Fibroblast of the aortic adventitia (primary cell): ENCODE measurements around the gene TACC2. TPM values are rescaled to one million over a fixed set of nuclear protein-coding genes. Genes with fewer than 3 reads are reported as not detected.

Source experiments
- DNase-seq: peaks from one replicate; pipeline ENCODE4 v3.0.0-alpha.2; 2010; ENCODE audit warnings: low read depth
- H3K4me3 ChIP-seq: 2 replicates; pipeline ENCODE4 v1.5.1; 2011; ENCODE audit warnings: low read depth, mild to moderate bottlenecking, control low read depth, low read length, moderate library complexity
- total RNA-seq: library from RNA; depleted of rRNA; stranded (reverse); fragments of >200 nt; gene quantifications from 2 replicates; pipeline ENCODE4 v1.2.3, GENCODE V29; 2012; ENCODE audit warnings: low replicate concordance
- TF ChIP-seq, protein P1 (sequence below): IDR thresholded peaks from 2 replicates; pipeline ENCODE4 v1.5.1; 2011; ENCODE audit warnings: mild to moderate bottlenecking, low read length, control low read depth, inconsistent platforms; ENCODE audit not compliant: insufficient read depth

TACC2 gene
- total RNA-seq, 1 donor = 9.2 TPM

DNA sequence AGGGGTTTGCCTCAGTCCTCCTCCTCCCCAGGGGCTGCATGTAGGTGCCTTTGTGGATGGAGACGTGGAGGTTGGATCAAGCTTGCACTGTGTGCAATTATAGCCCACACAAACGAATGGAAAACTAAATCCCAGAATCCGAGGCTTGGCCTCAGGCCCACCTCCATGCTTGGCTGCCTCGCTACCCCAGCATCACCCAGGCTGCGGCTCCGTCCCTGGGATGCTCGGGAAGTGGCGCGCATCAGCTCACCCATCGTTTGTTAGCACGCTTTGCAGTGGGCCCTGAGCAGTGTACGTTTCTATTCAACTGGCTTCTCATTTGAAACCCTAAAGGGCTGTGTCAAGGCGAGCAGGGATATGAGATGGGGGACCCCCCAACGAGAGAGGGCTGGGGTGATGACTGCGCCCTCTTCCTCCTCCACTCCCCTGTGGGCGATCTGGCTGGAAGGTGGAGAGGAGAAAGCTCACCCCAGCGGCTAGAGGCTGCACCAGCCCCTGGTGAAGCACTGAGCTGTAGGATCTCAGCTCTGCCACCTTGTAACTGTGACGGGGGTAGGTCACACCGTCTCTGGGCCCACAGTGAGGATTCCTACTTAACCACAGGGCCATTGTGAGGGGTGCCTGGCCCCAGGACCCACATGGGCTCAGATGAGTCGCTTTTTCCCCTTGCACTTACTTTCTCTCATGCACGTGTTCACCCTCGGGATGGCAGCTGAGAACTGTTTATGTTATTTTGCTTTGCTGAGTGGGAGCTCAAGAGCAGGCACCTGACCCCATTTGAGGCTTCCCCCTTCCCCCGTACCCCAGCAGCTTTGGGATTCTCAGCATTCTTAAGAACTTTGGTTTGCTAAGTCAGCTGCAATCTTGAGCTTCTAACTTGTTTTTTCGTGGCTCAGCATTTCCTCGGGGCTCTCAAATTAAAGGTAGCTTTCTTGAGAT, 269.4 kb downstream of the TACC2 start:
- peak; percentile 11 for DNase-seq
- H3K4me3 ChIP-seq = no peak overlapping the region
- TF ChIP-seq, protein P1, sequence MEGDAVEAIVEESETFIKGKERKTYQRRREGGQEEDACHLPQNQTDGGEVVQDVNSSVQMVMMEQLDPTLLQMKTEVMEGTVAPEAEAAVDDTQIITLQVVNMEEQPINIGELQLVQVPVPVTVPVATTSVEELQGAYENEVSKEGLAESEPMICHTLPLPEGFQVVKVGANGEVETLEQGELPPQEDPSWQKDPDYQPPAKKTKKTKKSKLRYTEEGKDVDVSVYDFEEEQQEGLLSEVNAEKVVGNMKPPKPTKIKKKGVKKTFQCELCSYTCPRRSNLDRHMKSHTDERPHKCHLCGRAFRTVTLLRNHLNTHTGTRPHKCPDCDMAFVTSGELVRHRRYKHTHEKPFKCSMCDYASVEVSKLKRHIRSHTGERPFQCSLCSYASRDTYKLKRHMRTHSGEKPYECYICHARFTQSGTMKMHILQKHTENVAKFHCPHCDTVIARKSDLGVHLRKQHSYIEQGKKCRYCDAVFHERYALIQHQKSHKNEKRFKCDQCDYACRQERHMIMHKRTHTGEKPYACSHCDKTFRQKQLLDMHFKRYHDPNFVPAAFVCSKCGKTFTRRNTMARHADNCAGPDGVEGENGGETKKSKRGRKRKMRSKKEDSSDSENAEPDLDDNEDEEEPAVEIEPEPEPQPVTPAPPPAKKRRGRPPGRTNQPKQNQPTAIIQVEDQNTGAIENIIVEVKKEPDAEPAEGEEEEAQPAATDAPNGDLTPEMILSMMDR = no peak

DNA sequence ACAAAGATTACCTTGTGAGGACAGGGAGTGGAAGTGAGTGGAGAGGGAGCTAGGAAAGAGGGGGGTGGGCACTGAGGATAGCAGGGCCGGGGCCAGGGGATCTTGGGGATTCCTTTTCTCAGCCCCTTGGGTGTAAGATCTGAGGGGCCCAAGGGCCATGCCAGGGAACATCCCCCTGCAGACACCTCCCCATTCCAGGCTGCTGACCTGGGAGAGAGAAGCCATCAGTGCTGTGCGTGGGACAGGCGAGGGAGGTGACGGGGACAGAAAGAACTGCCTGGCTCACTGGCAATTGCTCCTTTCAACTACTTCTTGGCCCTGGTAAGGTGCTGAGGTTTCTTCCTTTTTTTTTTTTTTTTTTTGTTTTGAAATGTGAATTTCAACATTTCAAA, 270.1 kb downstream of the TACC2 start:
- TF ChIP-seq, protein P1 = no peak
- DNase-seq = no peak
- H3K4me3 ChIP-seq = no peak overlapping the region

DNA sequence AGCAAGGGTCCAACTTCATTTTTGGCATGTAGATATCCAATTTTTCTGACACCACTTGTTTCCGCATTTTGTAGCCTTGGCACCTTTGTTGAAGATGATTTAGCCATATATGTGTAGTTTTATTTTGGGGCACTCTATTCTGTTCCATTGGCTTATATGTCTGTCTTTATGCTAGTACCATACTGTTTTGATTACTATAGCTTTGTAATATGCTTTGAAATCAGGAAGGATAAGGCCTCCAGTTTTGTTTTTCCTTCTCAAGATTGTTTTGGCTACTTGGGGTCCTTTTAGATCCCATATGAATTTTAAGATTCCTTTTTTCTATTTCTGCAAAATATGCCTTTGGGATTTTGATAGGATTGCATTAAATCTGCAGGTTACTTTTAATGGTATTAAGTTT, 272.6 kb downstream of the TACC2 start:
- H3K4me3 ChIP-seq = no peak overlapping the region
- no peak for DNase-seq
- TF ChIP-seq, protein P1 = no peak

DNA sequence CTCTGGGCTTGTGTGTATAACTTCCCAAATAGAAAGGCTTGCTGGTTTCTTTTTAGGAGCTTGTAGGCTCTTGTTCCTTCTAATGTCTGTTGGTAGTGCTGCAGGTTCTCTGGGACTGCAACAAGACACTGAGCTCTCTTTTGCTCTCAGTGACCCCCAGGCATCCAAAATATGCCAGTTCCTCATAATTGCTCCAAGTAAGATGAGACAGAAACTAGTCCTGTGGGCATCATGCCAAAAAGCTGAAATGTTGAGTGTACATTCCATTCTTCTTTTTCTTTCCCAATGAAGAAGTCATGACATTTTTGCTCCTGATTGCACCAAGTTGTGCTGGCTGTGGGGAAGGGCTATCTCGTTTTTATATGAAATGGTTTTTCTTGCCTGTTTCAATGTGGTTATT, 275.0 kb downstream of the TACC2 start:
- DNase-seq = peak; percentile 88
- TF ChIP-seq, protein P1 = no peak
- no peak overlapping the region for H3K4me3 ChIP-seq

DNA sequence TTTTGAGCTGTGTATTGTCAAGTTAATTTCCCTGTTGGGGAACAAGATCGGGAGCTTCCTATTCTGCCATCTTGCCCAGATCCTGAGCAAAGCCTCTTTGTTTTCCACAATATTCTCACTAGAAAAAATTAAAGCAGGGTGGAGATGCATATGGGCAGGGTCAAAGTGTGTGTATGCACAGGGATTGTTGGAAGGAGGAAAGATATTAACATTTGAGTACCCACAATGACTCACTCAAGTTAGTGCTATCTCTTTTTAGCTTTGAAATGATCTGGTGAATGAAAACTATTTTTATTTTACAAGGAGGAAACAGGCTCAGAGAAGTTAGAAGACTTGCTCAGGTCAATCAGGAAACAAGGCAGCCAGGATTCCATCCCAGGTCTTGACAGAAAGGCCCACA, 275.5 kb downstream of the TACC2 start:
- TF ChIP-seq, protein P1 = no peak
- no peak overlapping the region for H3K4me3 ChIP-seq
- DNase-seq = peak; percentile 30

DNA sequence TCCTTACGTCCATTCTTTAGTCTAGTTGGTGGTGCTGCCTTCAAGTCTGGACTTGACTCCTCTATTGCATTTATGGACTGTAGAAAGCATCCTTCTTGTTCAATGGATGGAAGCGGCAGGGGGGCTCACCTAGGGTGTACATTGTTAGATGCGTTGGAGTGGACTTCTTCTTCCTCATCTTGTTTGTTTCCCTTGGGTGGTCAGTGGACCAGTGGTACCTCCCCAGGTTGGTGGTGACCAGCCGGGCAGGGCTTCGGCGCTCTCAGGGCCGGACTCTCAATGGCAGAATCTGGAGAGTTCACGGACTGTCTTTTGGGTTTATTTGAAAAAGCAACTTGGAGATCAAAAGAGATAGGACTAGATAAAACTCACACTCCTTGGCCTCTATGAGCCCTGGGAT, 276.0 kb downstream of the TACC2 start:
- TF ChIP-seq, protein P1 = no peak
- no peak overlapping the region for H3K4me3 ChIP-seq
- DNase-seq = no peak
